Kidney epithelial cell (primary cell): ENCODE measurements around the gene ZACN. TPM values are rescaled to one million over a fixed set of nuclear protein-coding genes. Genes with fewer than 3 reads are reported as not detected.

Source experiments
- DNase-seq: peaks from one replicate; pipeline ENCODE4 v3.0.0-alpha.2; 2010; ENCODE audit warnings: low read depth
- H3K27me3 ChIP-seq: 2 replicates; pipeline ENCODE4 v1.6.0; 2011; ENCODE audit warnings: low read length; ENCODE audit not compliant: control insufficient read depth, insufficient read depth
- H3K36me3 ChIP-seq: 2 replicates; pipeline ENCODE4 v1.5.1; 2011; ENCODE audit warnings: low read length; ENCODE audit not compliant: control insufficient read depth, insufficient read depth
- H3K4me3 ChIP-seq: 2 replicates; pipeline ENCODE4 v1.5.1; 2011; ENCODE audit warnings: low read depth, mild to moderate bottlenecking, control low read depth, low read length
- total RNA-seq: library from RNA; depleted of rRNA; stranded (reverse); fragments of >200 nt; gene quantifications from 2 replicates; pipeline ENCODE4 v1.2.3, GENCODE V29; 2015
- TF ChIP-seq, protein P1 (sequence below): IDR thresholded peaks from 2 replicates; pipeline ENCODE4 v1.5.1; 2011; ENCODE audit warnings: mild to moderate bottlenecking, moderate library complexity, low read length, control low read depth, inconsistent platforms; ENCODE audit not compliant: insufficient read depth, poor library complexity, severe bottlenecking

The ZACN gene
- total RNA-seq, 1 donor from 2014 or later, result not detected

DNA sequence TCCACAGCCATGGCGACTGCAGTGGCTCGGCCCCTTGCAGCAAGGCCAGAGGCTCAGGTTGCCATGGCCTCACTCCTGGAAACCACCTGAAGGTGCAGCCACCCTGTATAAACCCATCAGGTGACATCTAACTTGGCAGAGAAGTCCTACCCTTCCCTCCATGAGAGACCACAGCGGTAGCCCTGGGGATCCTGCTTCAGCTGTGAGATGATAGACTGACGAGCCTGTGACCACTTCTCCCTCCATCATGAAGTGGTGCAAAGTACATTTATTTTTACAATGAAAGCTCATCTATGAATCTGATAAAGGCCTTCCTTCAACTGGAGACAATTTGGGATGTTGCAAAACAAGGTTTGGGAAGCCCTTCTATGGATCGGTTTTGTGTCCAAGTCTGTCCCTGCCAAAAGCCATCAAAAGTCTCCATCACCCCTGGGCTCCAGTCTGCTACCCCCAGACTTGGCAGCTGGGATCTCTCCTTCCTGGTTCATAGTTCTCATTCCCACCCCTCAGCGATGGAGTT, 1.8 kb downstream of the ZACN start:
- TF ChIP-seq, protein P1, sequence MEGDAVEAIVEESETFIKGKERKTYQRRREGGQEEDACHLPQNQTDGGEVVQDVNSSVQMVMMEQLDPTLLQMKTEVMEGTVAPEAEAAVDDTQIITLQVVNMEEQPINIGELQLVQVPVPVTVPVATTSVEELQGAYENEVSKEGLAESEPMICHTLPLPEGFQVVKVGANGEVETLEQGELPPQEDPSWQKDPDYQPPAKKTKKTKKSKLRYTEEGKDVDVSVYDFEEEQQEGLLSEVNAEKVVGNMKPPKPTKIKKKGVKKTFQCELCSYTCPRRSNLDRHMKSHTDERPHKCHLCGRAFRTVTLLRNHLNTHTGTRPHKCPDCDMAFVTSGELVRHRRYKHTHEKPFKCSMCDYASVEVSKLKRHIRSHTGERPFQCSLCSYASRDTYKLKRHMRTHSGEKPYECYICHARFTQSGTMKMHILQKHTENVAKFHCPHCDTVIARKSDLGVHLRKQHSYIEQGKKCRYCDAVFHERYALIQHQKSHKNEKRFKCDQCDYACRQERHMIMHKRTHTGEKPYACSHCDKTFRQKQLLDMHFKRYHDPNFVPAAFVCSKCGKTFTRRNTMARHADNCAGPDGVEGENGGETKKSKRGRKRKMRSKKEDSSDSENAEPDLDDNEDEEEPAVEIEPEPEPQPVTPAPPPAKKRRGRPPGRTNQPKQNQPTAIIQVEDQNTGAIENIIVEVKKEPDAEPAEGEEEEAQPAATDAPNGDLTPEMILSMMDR, result no peak
- no peak for DNase-seq
- Histone ChIP-seq H3K27me3 (peaks cover 57% of the 10 kb centered on the region), H3K4me3 (no peak overlapping the region), H3K36me3 (no peaks in the 10 kb centered on the region)

DNA sequence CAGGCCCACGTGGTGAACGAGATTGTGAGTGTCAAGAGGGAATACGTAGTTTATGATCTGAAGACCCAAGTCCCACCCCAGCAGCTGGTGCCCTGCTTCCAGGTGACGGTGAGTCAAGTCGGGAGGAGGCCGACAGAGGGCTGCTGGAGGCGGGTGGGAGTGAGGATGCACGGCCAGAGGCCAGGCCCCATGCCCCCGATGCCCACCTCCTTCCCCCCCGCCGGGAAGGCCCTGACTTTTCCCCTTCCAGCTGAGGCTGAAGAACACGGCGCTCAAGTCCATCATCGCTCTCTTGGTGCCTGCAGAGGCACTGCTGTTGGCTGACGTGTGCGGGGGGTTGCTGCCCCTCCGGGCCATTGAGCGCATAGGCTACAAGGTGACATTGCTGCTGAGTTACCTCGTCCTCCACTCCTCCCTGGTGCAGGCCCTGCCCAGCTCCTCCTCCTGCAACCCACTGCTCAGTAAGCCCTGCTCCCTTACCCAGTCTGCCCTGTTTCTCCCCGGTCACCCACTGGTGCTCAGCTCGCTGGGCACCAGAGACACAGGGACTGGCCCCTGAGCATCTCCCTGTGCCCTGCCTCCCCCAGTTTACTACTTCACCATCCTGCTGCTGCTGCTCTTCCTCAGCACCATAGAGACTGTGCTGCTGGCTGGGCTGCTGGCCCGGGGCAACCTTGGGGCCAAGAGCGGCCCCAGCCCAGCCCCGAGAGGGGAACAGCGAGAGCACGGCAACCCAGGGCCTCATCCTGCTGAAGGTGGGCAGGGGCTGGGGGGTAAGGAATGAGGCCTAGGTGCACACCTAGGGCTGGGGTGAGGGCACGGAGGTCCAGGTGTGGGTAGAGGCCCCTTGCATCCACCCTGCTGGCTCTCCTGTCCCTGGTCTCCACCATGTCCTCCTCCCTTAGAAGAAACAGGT, 2.6 kb downstream of the ZACN start:
- Histone ChIP-seq H3K36me3 (peaks cover 2% of the 10 kb centered on the region), H3K27me3 (peaks cover 50% of the 10 kb centered on the region), H3K4me3 (no peak overlapping the region)
- no peak for DNase-seq
- TF ChIP-seq, protein P1, result no peak

DNA sequence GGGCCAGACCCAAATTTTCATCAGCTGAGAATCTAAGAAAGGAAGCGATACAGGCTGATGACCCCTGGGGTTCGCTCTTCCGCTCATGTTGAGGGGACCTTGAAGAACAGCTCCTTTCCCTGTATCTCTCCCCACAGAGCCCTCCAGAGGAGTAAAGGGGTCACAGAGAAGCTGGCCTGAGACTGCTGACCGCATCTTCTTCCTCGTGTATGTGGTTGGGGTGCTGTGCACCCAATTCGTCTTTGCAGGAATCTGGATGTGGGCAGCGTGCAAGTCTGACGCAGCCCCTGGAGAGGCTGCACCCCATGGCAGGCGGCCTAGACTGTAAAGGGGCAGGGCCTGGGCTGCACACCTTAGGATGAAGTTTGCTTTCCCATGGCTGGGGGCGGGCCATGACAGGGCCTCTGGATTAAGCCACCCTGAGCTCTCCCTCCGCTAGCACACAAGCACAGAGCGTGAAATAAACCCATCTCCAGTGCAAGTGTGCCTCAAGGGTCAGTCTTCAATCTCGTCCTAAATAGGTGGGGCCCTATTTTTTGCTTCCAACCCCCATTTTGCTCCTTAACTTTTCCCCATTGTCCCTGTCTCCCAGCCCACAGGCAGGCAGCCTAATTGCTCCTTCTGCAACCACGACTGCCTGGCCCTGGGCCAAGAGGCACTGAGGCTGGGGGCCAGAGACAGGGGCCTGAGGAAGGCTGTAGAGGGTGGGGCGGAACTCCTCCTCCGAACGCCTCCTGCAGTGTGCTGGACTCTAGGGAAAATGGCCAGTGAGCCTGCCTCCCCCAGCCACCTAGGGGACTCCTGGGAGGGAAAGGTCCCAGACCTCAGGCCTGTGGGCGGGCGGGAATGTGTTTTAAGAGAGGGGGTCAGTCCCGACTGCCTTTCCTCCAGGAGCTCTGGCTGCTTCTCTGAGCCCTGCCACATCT, 3.6 kb downstream of the ZACN start:
- TF ChIP-seq, protein P1, result no peak
- no peak for DNase-seq
- Histone ChIP-seq H3K36me3 (peaks cover 2% of the 10 kb centered on the region), H3K4me3 (no peak overlapping the region), H3K27me3 (peaks cover 40% of the 10 kb centered on the region)

DNA sequence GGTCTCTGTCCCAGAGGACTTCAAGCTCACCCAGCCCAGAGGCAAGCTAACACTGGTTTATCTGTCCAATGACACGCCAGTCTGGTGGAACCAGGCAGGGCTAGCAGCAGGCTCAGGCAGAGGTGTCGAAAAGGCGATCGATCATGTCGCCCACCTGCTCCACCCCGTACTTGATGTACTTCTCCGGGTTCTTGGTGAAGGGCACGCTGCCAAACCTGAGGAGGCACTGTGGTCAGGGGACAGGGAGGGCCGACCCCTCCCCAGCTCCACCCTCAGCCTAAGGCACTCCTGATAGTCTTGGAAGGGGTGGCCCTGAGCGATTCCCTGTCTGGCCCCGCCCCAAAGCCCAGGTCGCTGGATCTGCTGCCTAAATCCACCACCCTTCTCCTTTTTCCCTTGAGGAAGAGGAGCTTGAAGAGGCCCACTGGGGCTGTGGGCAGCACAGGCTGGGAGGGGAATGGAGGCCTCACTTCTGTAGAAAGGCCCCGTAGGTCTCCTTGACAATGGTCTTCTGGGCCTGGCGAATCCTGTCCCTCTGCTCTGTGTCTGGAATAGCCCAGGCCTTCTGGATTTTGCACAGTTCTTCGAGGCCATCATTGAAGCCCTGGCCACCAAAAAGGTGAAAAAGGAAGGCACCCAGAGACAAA, 4.7 kb downstream of the ZACN start:
- H3K36me3 ChIP-seq, result peaks cover 2% of the 10 kb centered on the region
- H3K27me3 ChIP-seq, result peaks cover 30% of the 10 kb centered on the region
- no peak overlapping the region for H3K4me3 ChIP-seq
- no peak for DNase-seq
- TF ChIP-seq, protein P1, result no peak

DNA sequence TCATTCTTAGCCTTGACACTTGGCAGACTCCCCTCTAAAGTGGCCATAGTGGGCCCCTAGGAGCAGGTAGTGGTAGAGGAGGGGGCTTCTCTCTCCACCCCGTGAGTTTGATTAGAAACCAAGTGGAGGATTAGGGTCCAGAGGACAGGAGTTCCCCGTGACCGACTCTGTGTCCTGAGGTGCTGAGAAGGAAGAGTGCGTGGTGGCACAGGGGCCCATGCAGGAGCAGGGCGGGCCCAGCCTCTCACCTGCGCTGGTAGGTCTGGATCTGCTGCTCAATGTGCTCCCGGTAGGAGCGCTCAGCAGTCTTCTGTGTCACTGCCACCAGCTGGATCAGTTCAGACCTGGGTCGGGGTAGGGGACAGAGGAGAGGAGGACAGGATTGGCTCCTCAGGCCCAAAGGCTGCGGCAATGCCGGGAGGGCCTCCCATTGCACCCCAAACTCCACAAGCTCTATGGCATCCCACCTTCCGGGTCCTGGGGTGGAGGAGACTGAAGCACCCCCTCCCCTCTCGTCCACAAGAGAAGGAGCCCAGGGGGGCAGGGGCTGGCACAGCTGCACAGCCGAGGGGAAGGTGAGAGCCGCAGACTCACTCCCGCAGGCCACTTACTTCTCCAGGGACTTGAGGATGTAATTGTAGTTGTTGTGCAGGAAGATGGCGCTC, 6.2 kb downstream of the ZACN start:
- H3K36me3 ChIP-seq, result peaks cover 2% of the 10 kb centered on the region
- no peak overlapping the region for H3K4me3 ChIP-seq
- TF ChIP-seq, protein P1, result no peak
- H3K27me3 ChIP-seq, result peaks cover 15% of the 10 kb centered on the region
- no peak for DNase-seq
